T-helper 22 cell (primary cell): ENCODE measurements around the gene C1RL.
"Not testable (repeated sequence)": the region's sequence is repeated elsewhere in the genome, so short reads cannot be mapped to it uniquely, and the experiment has no call there.

Experiments used
- DNase-seq: peaks from one replicate; pipeline ENCODE4 v3.0.0-alpha.2; 2020; ENCODE audit warnings: low read depth

Gene C1RL

DNA sequence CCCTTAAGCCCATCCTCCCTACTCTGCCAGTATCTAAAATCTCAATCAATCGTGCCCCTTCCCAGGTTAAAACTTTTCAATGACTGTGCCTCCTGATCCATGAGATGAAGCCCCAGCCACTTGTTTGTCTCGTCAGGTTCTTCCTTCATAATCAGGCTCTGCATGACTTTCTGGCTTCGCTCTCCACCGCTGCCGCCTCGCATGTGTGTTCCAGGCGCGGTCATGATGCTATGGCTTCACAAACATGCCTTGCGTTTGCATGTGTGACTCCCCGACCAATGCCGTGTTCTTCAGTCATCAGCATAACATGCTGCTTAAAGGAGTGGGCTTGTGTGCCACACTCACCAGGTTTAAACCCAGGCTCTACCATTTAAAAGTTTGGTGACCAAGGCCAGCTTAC is 5.0 kb upstream of the C1RL start:
- no peak for DNase-seq

GRCh38 chr12:7113389-7113871 is 4.4 kb upstream of the C1RL start:
- DNase-seq = no peak

- DNase-seq = no peak
Observed at GRCh38 chr12:7112041-7112440, 3.0 kb upstream of the C1RL start.

DNA sequence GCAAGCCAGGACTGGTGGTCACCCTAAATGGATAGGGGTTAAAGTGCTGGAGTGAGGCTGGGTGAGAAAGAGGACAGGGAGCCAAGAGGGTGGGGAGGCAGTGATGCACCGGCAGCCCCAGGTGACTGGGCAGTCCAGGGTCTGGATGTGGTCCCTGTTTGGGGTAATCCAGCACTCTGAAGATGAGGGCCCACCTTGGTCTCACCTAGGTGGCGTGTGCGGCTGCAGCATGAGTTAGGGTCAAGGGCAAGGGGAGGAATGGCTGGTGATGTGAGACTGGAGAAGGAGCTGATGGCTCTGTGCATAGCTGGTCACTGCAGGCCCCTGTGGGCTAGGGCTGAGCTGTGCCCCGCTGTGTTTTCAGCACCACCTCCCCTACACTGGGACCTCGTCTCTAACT is 1.6 kb upstream of the C1RL start:
- no peak for DNase-seq

DNA sequence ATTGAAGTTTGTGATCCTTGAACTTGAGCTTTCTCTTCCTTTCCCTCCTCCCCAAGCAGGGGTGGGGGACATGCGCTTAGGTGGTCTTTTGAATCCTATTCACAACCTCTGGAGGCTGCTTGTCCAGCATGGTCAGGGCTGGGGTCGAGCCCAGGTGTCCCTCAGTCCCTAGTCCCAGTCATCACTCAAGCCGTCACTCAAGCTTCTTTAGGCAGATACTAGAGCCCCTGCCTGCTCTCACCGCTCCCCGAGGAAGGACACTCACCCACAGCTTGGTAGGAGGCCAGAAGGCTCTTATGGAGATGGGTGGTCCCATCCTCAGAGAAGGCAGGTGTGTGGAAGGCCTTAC is 532 bp upstream of the C1RL start:
- no peak for DNase-seq

DNA sequence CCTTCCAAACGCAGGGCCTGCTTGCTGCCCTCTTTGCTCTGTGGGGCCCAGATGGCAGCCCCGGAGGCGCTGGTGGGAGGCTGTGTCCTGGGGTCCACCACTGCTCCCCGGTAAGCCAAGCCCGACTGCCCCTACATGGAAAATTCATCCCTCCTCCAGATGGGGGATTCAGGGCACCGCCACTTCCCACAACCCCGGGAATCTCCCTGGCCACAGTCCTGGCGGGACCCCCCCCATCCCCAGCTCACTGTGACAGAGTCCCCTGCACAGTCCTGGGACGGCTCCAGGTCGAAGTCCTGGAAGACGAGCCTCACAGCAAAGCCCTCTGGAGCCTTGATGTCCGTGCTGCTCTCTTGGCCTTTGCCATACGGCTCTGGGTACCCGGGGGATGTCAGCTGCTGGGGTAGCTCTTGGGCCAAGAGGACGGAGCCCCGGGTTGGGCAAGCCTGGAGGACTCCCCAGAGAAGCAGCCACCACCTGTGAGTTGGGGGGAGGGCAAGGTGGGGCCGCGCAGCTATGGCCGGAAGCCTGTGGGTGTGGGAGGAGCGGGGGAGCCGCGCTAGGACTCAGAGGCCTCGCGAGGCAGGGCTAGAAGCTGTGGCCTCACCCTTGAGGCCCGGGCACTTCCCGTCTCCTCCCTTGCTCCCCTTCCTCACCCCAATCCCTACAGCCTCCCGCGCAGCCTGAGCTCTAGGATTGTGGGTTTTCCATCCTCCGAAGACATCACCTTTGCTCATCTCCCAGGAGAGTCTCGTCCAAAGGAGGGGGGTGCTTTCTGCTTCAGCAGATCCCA is 815 bp downstream of the C1RL start:
- peak; percentile 40 for DNase-seq

DNA sequence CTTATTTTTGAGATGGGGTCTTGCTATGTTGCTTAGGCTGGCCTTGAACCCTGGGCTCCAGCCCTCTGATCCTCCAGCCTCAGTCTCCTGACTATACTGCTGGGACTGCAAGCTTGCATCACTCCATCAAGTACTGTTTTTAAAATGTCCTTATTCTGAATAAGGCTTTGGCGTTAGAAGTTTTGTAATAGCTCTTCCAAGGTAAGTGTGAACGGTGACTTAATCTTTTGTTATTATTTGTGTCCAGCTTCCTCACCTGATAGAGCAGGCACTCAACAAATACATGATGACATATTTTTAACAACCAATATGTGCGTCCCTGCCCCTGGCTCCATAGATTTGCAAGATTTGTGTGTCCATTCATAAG is 1.4 kb downstream of the C1RL start:
- DNase-seq = no peak

- DNase-seq = not testable (repeated sequence)
Observed at GRCh38 chr12:7107181-7107580, 1.8 kb downstream of the C1RL start.

- DNase-seq = no peak
Observed at GRCh38 chr12:7106082-7106481, 2.9 kb downstream of the C1RL start.

GRCh38 chr12:7103837-7104584 is 5.0 kb downstream of the C1RL start:
- no peak for DNase-seq

- no peak for DNase-seq
Observed at GRCh38 chr12:7102582-7102981, 6.4 kb downstream of the C1RL start.

GRCh38 chr12:7101694-7102131 is 7.3 kb downstream of the C1RL start:
- DNase-seq = no peak

DNA sequence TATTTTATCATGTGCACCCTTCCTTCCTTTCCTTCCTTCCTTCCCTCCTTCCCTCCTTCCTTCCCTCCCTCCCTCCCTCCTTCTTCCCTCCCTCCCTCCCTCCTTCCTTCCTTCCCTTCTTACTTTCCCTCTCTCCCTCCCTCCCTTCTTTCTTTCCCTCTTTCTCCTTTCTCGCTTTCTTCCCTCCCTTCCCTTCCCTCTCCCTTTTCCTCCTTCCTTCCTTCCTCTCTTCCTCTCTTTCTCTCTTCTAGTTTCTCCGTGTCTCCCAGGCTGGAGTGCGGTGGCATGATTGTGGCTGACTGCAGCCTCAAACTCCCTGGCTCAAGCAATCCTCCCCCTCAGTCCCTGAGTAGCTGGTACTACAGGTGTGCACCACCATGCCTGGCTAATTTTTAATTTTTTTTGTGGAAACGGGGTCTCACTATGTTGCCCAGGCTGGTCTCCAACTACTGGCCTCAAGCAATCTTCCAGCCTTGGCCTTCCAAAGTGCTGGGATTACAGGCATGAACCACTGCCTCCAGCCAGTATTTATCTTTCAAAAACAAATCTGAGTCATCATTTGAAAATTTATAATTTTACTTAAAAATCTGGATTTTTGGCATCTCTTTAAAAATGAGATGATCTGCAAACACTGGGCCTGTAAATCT is 7.8 kb downstream of the C1RL start:
- DNase-seq = no peak

- no peak for DNase-seq
Observed at GRCh38 chr12:7100239-7100638, 8.8 kb downstream of the C1RL start.

GRCh38 chr12:7099290-7099996 is 9.6 kb downstream of the C1RL start:
- DNase-seq = no peak

GRCh38 chr12:7096979-7097378 is 12.0 kb downstream of the C1RL start:
- no peak for DNase-seq

DNA sequence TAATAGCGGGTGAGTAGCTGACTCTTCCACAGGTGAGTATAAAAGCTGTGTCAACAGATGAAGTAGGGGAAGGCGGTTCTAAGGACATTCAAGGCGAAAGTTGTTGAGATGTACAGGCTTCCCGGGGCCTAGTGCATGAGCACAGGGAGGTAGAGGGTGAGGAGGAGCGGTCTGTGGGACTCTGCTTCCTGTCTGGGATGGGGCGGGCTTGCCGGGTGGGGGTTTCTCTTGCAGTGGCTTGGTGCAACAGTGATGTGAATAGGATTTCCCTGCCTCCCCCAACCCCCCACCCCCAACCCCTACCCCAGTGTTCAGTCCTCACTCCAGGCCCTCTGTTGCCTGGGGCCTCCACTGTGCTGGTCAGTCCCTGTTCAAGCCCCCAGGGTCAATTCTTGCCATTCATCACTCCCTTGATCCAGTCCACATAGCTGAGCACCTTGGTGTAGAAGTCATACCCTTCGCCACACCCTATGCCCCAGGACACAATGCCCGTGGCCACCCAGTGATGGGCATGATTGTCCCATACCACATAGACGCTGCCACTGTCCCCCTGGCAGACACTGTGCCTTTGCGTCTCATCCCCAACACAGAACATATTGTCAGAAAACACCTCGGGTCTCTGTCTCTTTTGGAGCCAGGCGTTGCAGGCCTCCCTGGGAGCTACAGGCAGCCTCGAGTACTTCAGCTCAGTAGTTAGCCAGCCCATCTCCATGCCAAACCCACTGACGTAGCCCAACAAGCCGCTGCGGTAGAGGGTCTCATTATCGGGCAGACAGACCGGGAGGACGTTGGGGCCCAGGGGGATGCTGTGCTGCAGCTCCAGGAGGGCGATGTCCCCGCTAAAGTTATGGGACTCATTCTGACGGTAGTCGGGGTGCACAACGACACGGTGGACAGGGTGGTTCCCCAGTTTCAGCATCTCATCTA is 12.7 kb downstream of the C1RL start:
- DNase-seq = no peak

DNA sequence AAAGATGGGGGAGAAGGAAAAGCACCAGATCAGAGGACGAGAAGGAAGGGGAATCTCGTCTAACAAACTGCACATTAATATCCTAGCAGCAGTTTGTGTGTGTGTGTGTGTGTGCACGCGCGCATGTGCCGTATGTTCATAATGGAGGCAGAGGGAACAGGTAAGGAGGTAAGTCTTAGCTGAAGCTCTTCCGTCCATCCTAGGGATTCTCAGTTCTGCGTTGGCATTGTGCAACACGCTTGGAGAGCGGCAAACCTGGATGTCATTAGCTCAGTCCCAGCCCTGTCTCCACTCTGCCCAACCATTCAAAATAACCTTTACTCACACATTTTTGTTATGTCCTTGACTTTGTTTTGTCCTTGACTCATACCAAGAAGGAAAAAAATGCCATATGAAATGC is 15.1 kb downstream of the C1RL start:
- DNase-seq = no peak

DNA sequence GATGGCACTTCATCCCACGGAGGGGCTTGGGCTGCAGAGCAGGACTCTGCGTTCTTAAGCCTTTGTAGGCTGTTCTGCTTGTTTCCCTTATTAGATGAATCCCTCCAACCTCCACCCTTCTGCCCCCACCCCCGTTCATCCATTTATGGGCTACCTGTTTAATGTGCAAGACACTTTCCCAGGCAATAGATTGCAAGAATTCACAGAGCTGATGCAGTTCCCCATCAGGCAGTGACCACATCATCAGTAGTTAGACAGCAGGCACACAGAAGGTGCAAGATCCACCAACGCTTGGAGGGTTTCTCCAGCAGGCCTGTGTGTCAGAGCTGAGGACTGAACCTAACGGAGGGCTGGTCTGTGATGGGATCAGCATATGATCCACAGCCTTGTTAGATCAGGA is 15.5 kb downstream of the C1RL start:
- DNase-seq = no peak

GRCh38 chr12:7092986-7093460 is 16.0 kb downstream of the C1RL start:
- DNase-seq = no peak
